HCT116 (cell line): Measurements from ENCODE around the gene KDELR1.

ENCODE experiments used
- CEBPB ChIP-seq: IDR thresholded peaks from 2 replicates; pipeline ENCODE4 v1.6.1; 2012; ENCODE audit warnings: low read depth
- CTCF ChIP-seq, 3 experiments: fragments of 200-600 bp in 1 of 3; sonication (generic) in 1 of 3; IDR thresholded peaks in 2 of 3; conservative IDR thresholded peaks in 1 of 3; 2 replicates each; pipeline ENCODE4 v1.5.1; 2012 to 2017; ENCODE audit warnings: low read depth in 2 of 3, low read length in 2 of 3, antibody characterized with exemption in 1 of 3, borderline replicate concordance in 1 of 3, control low read depth in 1 of 3, mild to moderate bottlenecking in 1 of 3, mixed read lengths in 1 of 3, mixed run types in 1 of 3, moderate library complexity in 1 of 3; ENCODE audit not compliant: insufficient read depth in 1 of 3
- EGR1 ChIP-seq: IDR thresholded peaks from 2 replicates; pipeline ENCODE4 v1.6.1; 2012; ENCODE audit warnings: low read depth
- EZH2 ChIP-seq: fragments of 200-600 bp; sonication (generic); IDR thresholded peaks from 2 replicates; pipeline ENCODE4 v1.6.1; 2017; ENCODE audit warnings: antibody characterized with exemption, mixed run types
- EZH2phosphoT487 ChIP-seq: fragments of 200-600 bp; IDR thresholded peaks from 2 replicates; pipeline ENCODE4 v1.6.1; 2018; ENCODE audit warnings: antibody characterized with exemption, borderline replicate concordance
- POLR2A ChIP-seq: IDR thresholded peaks from 2 replicates; pipeline ENCODE4 v1.7.0; 2011; ENCODE audit warnings: borderline replicate concordance; ENCODE audit not compliant: insufficient read depth, insufficient read length; ENCODE audit errors: extremely low read depth
- POLR2AphosphoS5 ChIP-seq: IDR thresholded peaks from 2 replicates; pipeline ENCODE4 v1.6.1; 2011; ENCODE audit warnings: mild to moderate bottlenecking, low read depth, low read length, moderate library complexity
- RAD21 ChIP-seq: IDR thresholded peaks from 2 replicates; pipeline ENCODE4 v1.6.1; 2012; ENCODE audit warnings: low read depth, mild to moderate bottlenecking
- TCF7L2 ChIP-seq: IDR thresholded peaks from 2 replicates; pipeline ENCODE4 v1.7.0; 2011; ENCODE audit warnings: borderline replicate concordance, inconsistent platforms; ENCODE audit not compliant: insufficient read depth, insufficient read length; ENCODE audit errors: extremely low read depth
- ZFX ChIP-seq: fragments of 450-650 bp; IDR thresholded peaks from 2 replicates; pipeline ENCODE4 v1.6.1; 2017
- ZNF274 ChIP-seq: fragments of 200-500 bp; sonication (Bioruptor generic); IDR thresholded peaks from 2 replicates; pipeline ENCODE4 v1.6.1; 2014; ENCODE audit warnings: mild to moderate bottlenecking, low read depth, low read length, inconsistent platforms
- TF ChIP-seq, protein P1 (sequence below): IDR thresholded peaks from 2 replicates; pipeline ENCODE4 v1.6.1; 2012

- TF ChIP-seq POLR2AphosphoS5 (no peak), CTCF (IDR thresholded peaks at IDR 0.05 in 2 of 3, conservative IDR thresholded peaks at IDR 0.05 in 1 of 3; ENCODE audit: borderline replicate concordance in 1 of 3, insufficient read depth in 1 of 3, low read depth in 2 of 3, low read length in 2 of 3) (no peak), EZH2 (no peak), POLR2A (no peak), ZFX (no peak), EZH2phosphoT487 (no peak), TCF7L2 (no peak), EGR1 (no peak), ZNF274 (no peak), RAD21 (no peak), CEBPB (no peak)
- TF ChIP-seq, protein P1, sequence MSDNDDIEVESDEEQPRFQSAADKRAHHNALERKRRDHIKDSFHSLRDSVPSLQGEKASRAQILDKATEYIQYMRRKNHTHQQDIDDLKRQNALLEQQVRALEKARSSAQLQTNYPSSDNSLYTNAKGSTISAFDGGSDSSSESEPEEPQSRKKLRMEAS = no peak
These were observed 14.5 kb upstream of the KDELR1 start for GRCh38 chr19:48405850-48406249.
